Measurements from ENCODE around the gene TMEM232. TPM values are rescaled to one million over a fixed set of nuclear protein-coding genes. Genes with fewer than 3 reads are reported as not detected.

Gene TMEM232
- polyA plus RNA-seq, 1 experiment = 0.12 TPM

- CTCF ChIA-PET = no interaction called here
- Histone ChIP-seq H3K27me3 (ENCODE audit: control insufficient read depth, insufficient read depth, low read length) (no peaks in the 10 kb centered on the region), H3K4me3 (ENCODE audit: low read depth, low read length) (no peak overlapping the region), H3K36me3 (ENCODE audit: control insufficient read depth, insufficient read depth, low read length) (no peaks in the 10 kb centered on the region)
- no peak for TF ChIP-seq CTCF (IDR thresholded peaks at IDR 0.05; ENCODE audit: insufficient read depth, low read depth, low read length)
- no peak for DNase-seq (ENCODE audit: low read depth)
- POLR2A ChIA-PET = no interaction called here
Measured at GRCh38 chr5:110435207-110435606, 291.3 kb downstream of the TMEM232 start.

- DNase-seq (ENCODE audit: low read depth) = no peak
- CTCF ChIA-PET = interaction anchor here (1.0 kb wide), 1 partner anchor 17 kb away, joined by 3 read pairs; no protein-coding TSS in a partner anchor
- Histone ChIP-seq H3K4me3 (ENCODE audit: low read depth, low read length) (no peak overlapping the region), H3K27me3 (ENCODE audit: control insufficient read depth, insufficient read depth, low read length) (no peaks in the 10 kb centered on the region), H3K36me3 (ENCODE audit: control insufficient read depth, insufficient read depth, low read length) (no peaks in the 10 kb centered on the region)
- no peak for TF ChIP-seq CTCF (IDR thresholded peaks at IDR 0.05; ENCODE audit: insufficient read depth, low read depth, low read length)
- POLR2A ChIA-PET = no interaction called here
Measured at GRCh38 chr5:110431603-110432002, 294.9 kb downstream of the TMEM232 start.

- no peak overlapping the region for H3K4me3 ChIP-seq (ENCODE audit: low read depth, low read length)
- peak; percentile 56 for TF ChIP-seq CTCF (IDR thresholded peaks at IDR 0.05; ENCODE audit: insufficient read depth, low read depth, low read length)
- no peaks in the 10 kb centered on the region for H3K27me3 ChIP-seq (ENCODE audit: control insufficient read depth, insufficient read depth, low read length)
- no peak for DNase-seq (ENCODE audit: low read depth)
- CTCF ChIA-PET = interaction anchor here (0.7 to 1.7 kb wide), 7 partner anchors 9 to 541 kb away, joined by 3 to 7 read pairs (median 3); no protein-coding TSS in a partner anchor
- no peaks in the 10 kb centered on the region for H3K36me3 ChIP-seq (ENCODE audit: control insufficient read depth, insufficient read depth, low read length)
- POLR2A ChIA-PET = no interaction called here
Measured at GRCh38 chr5:110414360-110414759, 312.1 kb downstream of the TMEM232 start.

GRCh38 chr5:110413856-110414255 lies 312.6 kb downstream of the TMEM232 start:
- H3K4me3 ChIP-seq (ENCODE audit: low read depth, low read length) = no peak overlapping the region
- ChIA-PET POLR2A (no interaction called here), CTCF (interaction anchor here (1.0 to 1.7 kb wide), 3 partner anchors 15 to 371 kb away, joined by 3 to 7 read pairs (median 4); no protein-coding TSS in a partner anchor)
- TF ChIP-seq CTCF (IDR thresholded peaks at IDR 0.05; ENCODE audit: insufficient read depth, low read depth, low read length) = no peak
- H3K36me3 ChIP-seq (ENCODE audit: control insufficient read depth, insufficient read depth, low read length) = no peaks in the 10 kb centered on the region
- DNase-seq (ENCODE audit: low read depth) = no peak
- no peaks in the 10 kb centered on the region for H3K27me3 ChIP-seq (ENCODE audit: control insufficient read depth, insufficient read depth, low read length)

- CTCF ChIA-PET = interaction anchor here (0.7 kb wide), 1 partner anchor 10 kb away, joined by 3 read pairs; no protein-coding TSS in a partner anchor
- TF ChIP-seq CTCF (IDR thresholded peaks at IDR 0.05; ENCODE audit: insufficient read depth, low read depth, low read length) = no peak
- no peaks in the 10 kb centered on the region for H3K36me3 ChIP-seq (ENCODE audit: control insufficient read depth, insufficient read depth, low read length)
- H3K27me3 ChIP-seq (ENCODE audit: control insufficient read depth, insufficient read depth, low read length) = no peaks in the 10 kb centered on the region
- POLR2A ChIA-PET = no interaction called here
- no peak overlapping the region for H3K4me3 ChIP-seq (ENCODE audit: low read depth, low read length)
- DNase-seq (ENCODE audit: low read depth) = no peak
Measured at GRCh38 chr5:110409571-110409970, 316.9 kb downstream of the TMEM232 start.

Measured in BJ (cell line).